Measurements from ENCODE around the gene QSOX2.

QSOX2 gene

DNA sequence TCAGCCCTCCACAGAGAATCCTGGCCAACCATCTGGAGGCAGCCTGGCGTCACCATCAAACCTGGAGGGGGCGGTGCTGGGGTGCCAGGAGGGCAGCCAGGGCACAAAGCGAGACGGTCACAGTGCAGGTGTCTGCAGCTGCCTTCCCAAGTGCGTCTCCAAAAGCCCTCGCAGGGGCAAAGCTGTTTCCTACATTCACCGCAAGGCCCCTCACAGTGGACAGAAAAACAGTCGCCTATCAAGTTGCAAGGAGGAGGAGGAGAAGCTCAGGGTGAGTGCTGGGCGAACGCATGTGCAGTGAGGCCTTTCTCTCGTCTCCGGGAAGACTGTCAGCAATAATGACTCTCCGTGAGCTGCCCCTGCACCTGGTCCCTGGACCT, 22.7 kb downstream of the QSOX2 start:
- Histone ChIP-seq H3K36me3 (ENCODE audit: control insufficient read depth, insufficient read depth, low read length) (peaks cover 41% of the 10 kb centered on the region), H3K9ac (ENCODE audit: low read length) (no peak overlapping the region), H3K27me3 (ENCODE audit: control insufficient read depth, insufficient read depth, low read length) (no peaks in the 10 kb centered on the region), H3K4me1 (ENCODE audit: control insufficient read depth, insufficient read depth, low read length) (no peaks in the 10 kb centered on the region), H3K27ac (ENCODE audit: low read depth, low read length) (no peak overlapping the region), H3K4me3 (ENCODE audit: low read depth, low read length) (no peak overlapping the region), H3K9me3 (ENCODE audit: control insufficient read depth, insufficient read depth, low read depth, low read length) (no peaks in the 10 kb centered on the region)

DNA sequence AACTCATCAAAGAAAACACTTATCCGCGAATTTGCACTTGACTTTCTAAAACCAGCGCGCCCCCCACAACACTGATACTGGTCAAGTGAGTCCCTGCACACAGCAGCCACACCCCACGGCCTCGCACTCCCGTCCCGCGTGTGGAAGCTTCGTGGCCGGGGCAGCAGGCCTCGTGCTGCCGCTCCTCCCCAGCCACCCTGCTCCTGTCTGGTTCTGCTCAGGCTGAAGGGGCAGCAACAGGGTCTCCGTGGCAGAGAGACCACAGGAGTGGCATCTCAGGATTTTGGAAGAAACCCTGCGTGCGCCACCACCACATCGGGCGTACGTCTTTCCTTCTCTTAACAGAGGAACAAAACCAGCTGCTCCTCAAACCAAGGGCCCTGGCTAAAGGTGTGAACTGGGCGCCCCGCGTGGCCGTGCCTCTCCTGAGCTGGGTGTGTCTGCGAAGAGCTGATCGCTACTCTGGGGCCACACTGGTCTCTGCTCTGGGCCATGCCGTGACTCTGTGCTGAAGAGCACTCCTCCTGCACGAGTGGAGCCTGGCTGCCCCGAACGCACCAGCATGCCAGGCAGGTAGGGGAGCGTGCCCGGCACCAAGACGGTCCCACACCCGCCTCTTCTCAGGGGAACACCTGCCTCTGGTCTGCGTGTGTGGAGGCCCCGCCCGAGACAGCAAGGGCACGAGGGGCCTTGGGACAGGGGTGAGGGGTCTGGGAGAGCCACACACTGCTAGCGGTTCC, 23.3 kb downstream of the QSOX2 start:
- Histone ChIP-seq H3K27me3 (ENCODE audit: control insufficient read depth, insufficient read depth, low read length) (no peaks in the 10 kb centered on the region), H3K9ac (ENCODE audit: low read length) (no peak overlapping the region), H3K4me3 (ENCODE audit: low read depth, low read length) (no peak overlapping the region), H3K36me3 (ENCODE audit: control insufficient read depth, insufficient read depth, low read length) (peaks cover 41% of the 10 kb centered on the region), H3K9me3 (ENCODE audit: control insufficient read depth, insufficient read depth, low read depth, low read length) (no peaks in the 10 kb centered on the region), H3K27ac (ENCODE audit: low read depth, low read length) (no peak overlapping the region), H3K4me1 (ENCODE audit: control insufficient read depth, insufficient read depth, low read length) (no peaks in the 10 kb centered on the region)

DNA sequence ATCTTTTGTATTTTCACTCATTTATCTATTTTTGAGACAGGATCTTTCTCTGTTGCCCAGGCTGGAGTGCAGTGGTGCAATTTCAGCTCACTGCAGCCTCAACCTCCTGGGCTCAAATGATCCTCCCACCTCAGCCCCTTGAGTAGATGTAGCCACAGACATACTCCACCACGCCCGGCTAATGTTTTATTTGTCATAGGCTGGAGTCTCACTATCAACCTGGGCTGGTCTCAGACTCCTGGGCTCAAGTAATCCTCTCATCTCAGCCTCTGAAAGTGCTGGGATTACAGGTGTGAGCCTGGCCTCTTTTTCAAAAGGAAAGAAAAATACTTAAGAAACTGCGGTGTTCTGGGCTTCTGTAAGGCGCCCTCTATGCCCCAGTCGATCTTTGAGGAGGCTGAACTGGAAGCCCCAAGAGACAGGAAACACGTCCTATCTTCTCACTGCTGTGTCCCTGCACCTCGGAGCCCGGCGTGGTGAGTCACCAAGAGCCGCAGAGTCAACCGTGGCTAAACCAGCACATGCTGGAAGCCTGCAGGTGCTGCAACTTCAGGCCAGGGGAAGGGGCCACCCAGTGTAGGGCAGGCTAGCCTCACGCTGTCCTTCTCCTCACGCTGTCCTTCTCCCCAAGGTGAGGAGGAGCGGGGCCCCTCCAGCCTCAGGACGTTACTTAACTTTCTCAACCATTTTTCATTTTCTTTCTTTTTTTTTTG, 25.4 kb downstream of the QSOX2 start:
- Histone ChIP-seq H3K27ac (ENCODE audit: low read depth, low read length) (no peak overlapping the region), H3K4me1 (ENCODE audit: control insufficient read depth, insufficient read depth, low read length) (peaks cover 6% of the 10 kb centered on the region; the same call in 1 of the 2 replicates), H3K4me3 (ENCODE audit: low read depth, low read length) (no peak overlapping the region), H3K9ac (ENCODE audit: low read length) (no peak overlapping the region), H3K36me3 (ENCODE audit: control insufficient read depth, insufficient read depth, low read length) (peaks cover 48% of the 10 kb centered on the region), H3K9me3 (ENCODE audit: control insufficient read depth, insufficient read depth, low read depth, low read length) (no peaks in the 10 kb centered on the region), H3K27me3 (ENCODE audit: control insufficient read depth, insufficient read depth, low read length) (no peaks in the 10 kb centered on the region)

DNA sequence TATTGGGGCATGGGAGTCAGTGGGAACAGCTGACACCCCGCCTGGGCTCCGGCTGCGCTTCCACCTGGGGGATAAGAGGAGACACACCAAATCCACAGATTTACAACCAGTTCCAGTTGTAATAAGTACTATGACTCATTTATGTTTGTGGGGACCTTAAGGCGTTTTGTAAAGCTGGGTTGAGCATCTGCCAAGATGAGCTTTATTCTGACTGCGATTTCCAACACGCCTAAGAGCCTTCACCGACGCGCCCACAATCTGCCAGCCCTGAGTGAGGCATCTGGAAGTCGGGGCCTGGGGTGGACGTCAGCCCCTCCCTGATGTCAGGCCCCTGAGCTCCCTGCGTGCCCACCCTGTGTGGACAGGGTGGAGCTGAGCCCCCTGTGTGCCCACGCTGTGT, 26.3 kb downstream of the QSOX2 start:
- no peak overlapping the region for H3K4me3 ChIP-seq (ENCODE audit: low read depth, low read length)
- no peak overlapping the region for H3K9ac ChIP-seq (ENCODE audit: low read length)
- H3K4me1 ChIP-seq (ENCODE audit: control insufficient read depth, insufficient read depth, low read length) = peaks cover 6% of the 10 kb centered on the region; the same call in 1 of the 2 replicates
- H3K27ac ChIP-seq (ENCODE audit: low read depth, low read length) = no peak overlapping the region
- H3K9me3 ChIP-seq (ENCODE audit: control insufficient read depth, insufficient read depth, low read depth, low read length) = peaks cover 1% of the 10 kb centered on the region; the same call in 1 of the 2 replicates
- H3K27me3 ChIP-seq (ENCODE audit: control insufficient read depth, insufficient read depth, low read length) = no peaks in the 10 kb centered on the region
- peaks cover 56% of the 10 kb centered on the region for H3K36me3 ChIP-seq (ENCODE audit: control insufficient read depth, insufficient read depth, low read length)

DNA sequence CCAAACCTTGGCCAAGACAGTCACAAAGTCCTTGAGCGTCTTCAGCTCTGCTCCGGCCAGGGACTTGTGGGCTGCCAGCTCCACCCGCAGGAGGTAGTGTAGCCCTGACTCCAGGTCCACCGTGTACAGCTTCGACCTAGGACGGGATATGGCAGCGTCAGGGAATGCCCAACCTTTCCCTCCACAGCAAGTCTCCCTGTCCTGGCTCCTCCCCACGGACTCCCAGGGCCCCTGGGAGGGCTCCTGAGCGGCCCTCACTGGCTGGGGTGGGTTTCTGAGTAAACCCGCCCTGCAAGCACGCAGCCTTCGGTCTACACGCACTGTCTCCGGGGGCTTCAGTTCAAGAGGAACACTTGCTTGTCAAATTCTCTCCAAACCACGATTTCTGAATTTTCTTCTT, 26.9 kb downstream of the QSOX2 start:
- Histone ChIP-seq H3K4me3 (ENCODE audit: low read depth, low read length) (no peak overlapping the region), H3K4me1 (ENCODE audit: control insufficient read depth, insufficient read depth, low read length) (peaks cover 6% of the 10 kb centered on the region; the same call in 1 of the 2 replicates), H3K9me3 (ENCODE audit: control insufficient read depth, insufficient read depth, low read depth, low read length) (peaks cover 3% of the 10 kb centered on the region; the same call in 1 of the 2 replicates), H3K36me3 (ENCODE audit: control insufficient read depth, insufficient read depth, low read length) (peaks cover 56% of the 10 kb centered on the region), H3K27me3 (ENCODE audit: control insufficient read depth, insufficient read depth, low read length) (no peaks in the 10 kb centered on the region), H3K27ac (ENCODE audit: low read depth, low read length) (no peak overlapping the region), H3K9ac (ENCODE audit: low read length) (no peak overlapping the region)

DNA sequence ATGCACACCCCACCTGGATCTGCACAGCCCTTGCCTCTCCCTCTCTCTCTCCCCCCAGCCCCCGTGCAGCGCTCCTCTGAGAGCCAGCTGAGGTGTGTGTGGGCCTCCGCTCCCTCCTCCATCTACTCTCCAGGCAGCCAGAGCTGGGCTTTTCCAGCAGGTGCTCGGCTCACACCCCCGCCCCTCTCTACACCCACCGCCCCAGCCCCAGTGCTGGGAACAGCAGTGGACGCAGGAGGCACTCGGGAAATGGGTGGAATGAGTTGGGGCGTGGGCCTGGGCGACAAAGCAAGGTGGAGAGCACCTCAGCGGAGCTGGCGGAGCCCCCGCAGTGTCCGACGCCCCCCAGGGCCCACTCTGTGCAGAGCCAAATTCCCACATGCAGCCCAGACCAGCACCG, 27.3 kb downstream of the QSOX2 start:
- no peaks in the 10 kb centered on the region for H3K27me3 ChIP-seq (ENCODE audit: control insufficient read depth, insufficient read depth, low read length)
- peaks cover 6% of the 10 kb centered on the region; the same call in 1 of the 2 replicates for H3K4me1 ChIP-seq (ENCODE audit: control insufficient read depth, insufficient read depth, low read length)
- no peak overlapping the region for H3K27ac ChIP-seq (ENCODE audit: low read depth, low read length)
- H3K4me3 ChIP-seq (ENCODE audit: low read depth, low read length) = no peak overlapping the region
- H3K36me3 ChIP-seq (ENCODE audit: control insufficient read depth, insufficient read depth, low read length) = peaks cover 57% of the 10 kb centered on the region
- H3K9me3 ChIP-seq (ENCODE audit: control insufficient read depth, insufficient read depth, low read depth, low read length) = peaks cover 3% of the 10 kb centered on the region; the same call in 1 of the 2 replicates
- H3K9ac ChIP-seq (ENCODE audit: low read length) = no peak overlapping the region

DNA sequence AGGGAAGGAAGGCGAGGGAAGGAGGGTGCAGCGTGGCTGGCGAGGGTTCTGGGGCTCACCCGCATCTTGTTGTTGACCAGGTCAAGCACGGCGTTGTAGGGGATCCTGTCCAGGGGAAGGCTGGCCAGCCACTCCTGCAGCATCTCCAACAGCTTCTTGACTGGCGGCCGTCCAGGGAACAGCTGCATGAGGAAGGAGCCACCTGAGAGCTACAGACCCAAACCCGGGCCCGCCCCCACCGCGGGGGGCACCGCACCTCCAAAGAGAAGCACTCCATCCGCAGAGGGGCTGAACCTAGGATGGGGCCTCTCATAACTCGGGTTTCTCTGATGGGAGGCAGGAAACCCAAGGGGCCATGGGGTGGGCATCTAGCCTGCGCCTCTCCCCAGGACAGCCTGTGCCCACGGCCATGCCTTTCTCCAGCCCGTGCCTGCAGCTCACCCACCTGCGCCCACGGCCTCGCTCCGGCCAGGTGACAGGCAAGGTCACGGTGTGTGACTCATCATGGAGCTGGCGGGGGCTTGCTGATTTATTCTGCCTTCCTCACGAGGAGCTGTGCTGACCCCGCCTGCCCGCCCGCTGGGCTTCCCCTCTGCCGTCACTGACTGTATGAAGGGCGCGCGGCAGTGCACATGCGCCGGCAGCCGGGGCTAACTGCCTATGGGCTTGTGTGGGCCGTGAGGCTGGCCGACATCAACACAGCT, 28.9 kb downstream of the QSOX2 start:
- H3K4me1 ChIP-seq (ENCODE audit: control insufficient read depth, insufficient read depth, low read length) = peaks cover 6% of the 10 kb centered on the region; the same call in 1 of the 2 replicates
- no peak overlapping the region; the same call in 1 of the 2 replicates for H3K4me3 ChIP-seq (ENCODE audit: low read depth, low read length)
- H3K36me3 ChIP-seq (ENCODE audit: control insufficient read depth, insufficient read depth, low read length) = peaks cover 48% of the 10 kb centered on the region

DNA sequence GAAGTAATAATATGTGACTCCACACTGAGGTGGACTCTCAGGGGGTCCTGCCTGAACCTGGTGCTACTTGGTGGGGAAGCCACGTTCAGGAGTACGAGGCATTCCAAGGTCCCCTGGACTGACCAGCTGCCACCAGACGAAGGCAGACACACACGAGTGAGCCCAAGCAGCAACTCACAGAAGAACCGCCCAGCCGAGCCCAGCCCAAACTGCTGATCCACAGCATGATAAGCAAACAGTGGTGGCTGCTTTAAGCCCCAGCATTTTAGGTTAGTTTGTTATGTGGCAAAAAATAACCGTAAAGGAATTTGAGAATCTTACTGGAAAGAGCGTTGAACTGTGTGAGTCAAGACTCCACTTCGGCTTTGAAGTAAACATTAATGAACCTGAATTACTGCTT, 31.9 kb downstream of the QSOX2 start:
- H3K4me3 ChIP-seq (ENCODE audit: low read depth, low read length) = no peak overlapping the region
- peaks cover 3% of the 10 kb centered on the region; the same call in 1 of the 2 replicates for H3K9me3 ChIP-seq (ENCODE audit: control insufficient read depth, insufficient read depth, low read depth, low read length)
- H3K4me1 ChIP-seq (ENCODE audit: control insufficient read depth, insufficient read depth, low read length) = peaks cover 6% of the 10 kb centered on the region; the same call in 1 of the 2 replicates
- no peaks in the 10 kb centered on the region for H3K27me3 ChIP-seq (ENCODE audit: control insufficient read depth, insufficient read depth, low read length)
- H3K27ac ChIP-seq (ENCODE audit: low read depth, low read length) = no peak overlapping the region
- H3K36me3 ChIP-seq (ENCODE audit: control insufficient read depth, insufficient read depth, low read length) = peaks cover 50% of the 10 kb centered on the region
- no peak overlapping the region for H3K9ac ChIP-seq (ENCODE audit: low read length)

More for the DNA sequence above, 28.9 kb downstream of the QSOX2 start:
- Histone ChIP-seq H3K27me3 (ENCODE audit: control insufficient read depth, insufficient read depth, low read length) (no peaks in the 10 kb centered on the region), H3K27ac (ENCODE audit: low read depth, low read length) (no peak overlapping the region), H3K9me3 (ENCODE audit: control insufficient read depth, insufficient read depth, low read depth, low read length) (peaks cover 3% of the 10 kb centered on the region; the same call in 1 of the 2 replicates), H3K9ac (ENCODE audit: low read length) (no peak overlapping the region)

DNA sequence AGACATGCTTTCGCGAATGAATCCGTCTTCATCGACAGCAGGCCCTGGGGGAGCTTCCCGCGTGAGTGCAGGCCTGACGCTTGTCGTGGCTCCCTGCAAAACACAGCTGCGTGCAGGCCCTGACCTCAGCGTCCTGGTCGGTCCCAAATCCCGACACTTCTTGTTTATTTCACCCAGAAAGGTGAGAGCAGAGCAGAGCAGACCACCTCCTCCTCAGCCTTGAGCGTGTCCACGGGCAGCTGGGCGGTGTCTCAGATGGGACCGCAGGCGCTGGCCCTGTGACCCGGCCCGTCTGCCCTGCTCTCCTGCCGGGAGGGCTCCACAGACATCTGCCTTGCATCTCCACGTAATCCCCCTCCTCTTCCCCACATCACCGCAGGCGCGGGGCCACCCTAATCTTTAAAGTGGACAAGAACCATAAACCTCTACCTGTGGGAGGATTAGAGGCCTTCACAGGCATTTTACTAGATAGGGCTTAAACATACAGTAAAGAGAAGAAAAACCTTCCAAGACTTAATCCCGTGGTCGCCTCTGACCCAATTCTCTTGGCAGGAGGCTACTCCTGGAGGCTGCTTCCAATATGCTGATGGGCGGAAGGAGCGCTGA, 33.2 kb downstream of the QSOX2 start:
- Histone ChIP-seq H3K27me3 (ENCODE audit: control insufficient read depth, insufficient read depth, low read length) (no peaks in the 10 kb centered on the region; the same call in 1 of the 2 replicates), H3K4me1 (ENCODE audit: control insufficient read depth, insufficient read depth, low read length) (peaks cover 6% of the 10 kb centered on the region; the same call in 1 of the 2 replicates), H3K9ac (ENCODE audit: low read length) (no peak overlapping the region), H3K36me3 (ENCODE audit: control insufficient read depth, insufficient read depth, low read length) (peaks cover 47% of the 10 kb centered on the region), H3K27ac (ENCODE audit: low read depth, low read length) (no peak overlapping the region), H3K4me3 (ENCODE audit: low read depth, low read length) (no peak overlapping the region), H3K9me3 (ENCODE audit: control insufficient read depth, insufficient read depth, low read depth, low read length) (peaks cover 3% of the 10 kb centered on the region; the same call in 1 of the 2 replicates)

DNA sequence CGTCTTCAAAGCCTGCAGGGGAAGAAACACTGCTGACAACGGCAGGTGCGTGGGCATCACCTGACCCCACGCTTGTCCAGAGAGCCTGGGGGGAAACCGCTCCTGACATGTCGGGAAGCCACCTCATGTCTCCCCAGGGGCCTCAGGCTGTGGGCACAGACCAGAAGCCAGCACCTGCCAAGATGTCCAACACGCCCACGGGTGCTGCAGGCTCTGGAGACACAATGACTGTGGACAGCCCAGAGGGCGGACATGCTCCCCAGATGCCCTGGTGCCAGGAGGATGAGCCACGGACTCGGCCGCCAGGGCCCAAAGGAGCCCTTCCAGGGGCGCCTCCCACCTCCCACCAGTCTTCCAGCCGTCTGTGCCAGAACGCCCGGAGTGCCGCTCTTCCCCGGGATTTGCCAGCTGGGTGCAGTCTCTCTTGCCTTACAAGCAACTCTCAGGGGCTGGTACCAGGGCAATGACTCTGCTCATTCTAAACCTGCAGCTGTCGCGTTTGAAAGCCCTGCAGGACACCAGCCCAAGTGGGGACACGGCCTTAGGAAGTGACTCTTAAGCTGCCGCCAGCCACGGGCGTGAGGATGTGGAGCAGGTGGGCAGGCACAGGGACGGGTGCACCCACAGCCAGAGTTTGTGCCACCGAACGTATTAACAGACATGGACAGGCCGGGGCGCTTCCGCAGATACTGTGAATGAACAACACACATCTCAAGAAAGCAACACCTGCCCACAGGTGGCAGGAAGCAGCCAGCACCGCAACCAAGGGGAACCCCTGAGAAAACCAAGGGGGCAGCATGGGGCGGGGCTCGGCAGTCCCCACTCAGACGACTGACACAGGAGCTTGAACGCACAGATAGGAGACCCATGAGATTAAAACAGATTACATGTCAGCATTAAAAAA, 33.9 kb downstream of the QSOX2 start:
- H3K36me3 ChIP-seq (ENCODE audit: control insufficient read depth, insufficient read depth, low read length) = peaks cover 47% of the 10 kb centered on the region
- H3K9me3 ChIP-seq (ENCODE audit: control insufficient read depth, insufficient read depth, low read depth, low read length) = peaks cover 3% of the 10 kb centered on the region; the same call in 1 of the 2 replicates
- no peak overlapping the region for H3K9ac ChIP-seq (ENCODE audit: low read length)
- peaks cover 2% of the 10 kb centered on the region; the same call in 1 of the 2 replicates for H3K27me3 ChIP-seq (ENCODE audit: control insufficient read depth, insufficient read depth, low read length)
- H3K4me3 ChIP-seq (ENCODE audit: low read depth, low read length) = no peak overlapping the region
- no peak overlapping the region for H3K27ac ChIP-seq (ENCODE audit: low read depth, low read length)
- peaks cover under 1% of the 10 kb centered on the region; the same call in 1 of the 2 replicates for H3K4me1 ChIP-seq (ENCODE audit: control insufficient read depth, insufficient read depth, low read length)
